Neural progenitor cell (in vitro differentiated cells): Measurements from ENCODE around the gene PDZRN4. TPM values are rescaled to one million over a fixed set of nuclear protein-coding genes. Genes with fewer than 3 reads are reported as not detected.
"Not testable (repeated sequence)": the region's sequence is repeated elsewhere in the genome, so short reads cannot be mapped to it uniquely, and the experiment has no call there.

Experiments used
- DNase-seq: peaks from one replicate; pipeline ENCODE4 v3.0.0-alpha.2; 2016; ENCODE audit warnings: low spot score
- H2AFZ ChIP-seq: fragments of 200-600 bp; sonication (generic); replicated peaks from 2 replicates; pipeline ENCODE4 v1.6.1; 2016; ENCODE audit warnings: antibody characterized with exemption
- H3F3A ChIP-seq: fragments of 200-600 bp; sonication (generic); 2 replicates; pipeline ENCODE4 v1.6.1; 2016; ENCODE audit warnings: antibody characterized with exemption, low read depth
- H3K27ac ChIP-seq: fragments of 200-600 bp; sonication (generic); 2 replicates; pipeline ENCODE4 v1.5.1; 2016; ENCODE audit warnings: mild to moderate bottlenecking
- H3K27me3 ChIP-seq: fragments of 200-600 bp; sonication (generic); 2 replicates; pipeline ENCODE4 v1.6.1; 2016; ENCODE audit warnings: mild to moderate bottlenecking, moderate library complexity
- H3K36me3 ChIP-seq: fragments of 200-600 bp; sonication (generic); 2 replicates; pipeline ENCODE4 v1.5.1; 2016
- H3K4me1 ChIP-seq: fragments of 200-600 bp; sonication (generic); 2 replicates; pipeline ENCODE4 v1.6.1; 2016; ENCODE audit warnings: mixed run types
- H3K4me2 ChIP-seq: fragments of 200-600 bp; sonication (generic); 2 replicates; pipeline ENCODE4 v1.6.1; 2016
- H3K4me3 ChIP-seq: fragments of 200-600 bp; sonication (generic); 2 replicates; pipeline ENCODE4 v1.5.1; 2016
- H3K79me2 ChIP-seq: fragments of 200-600 bp; sonication (generic); 2 replicates; pipeline ENCODE4 v1.6.1; 2016; ENCODE audit warnings: low read depth
- H3K9ac ChIP-seq: fragments of 200-600 bp; sonication (generic); 2 replicates; pipeline ENCODE4 v1.6.1; 2016
- H3K9me3 ChIP-seq: fragments of 200-600 bp; sonication (generic); 2 replicates; pipeline ENCODE4 v1.5.1; 2016; ENCODE audit warnings: low read depth
- H4K20me1 ChIP-seq: fragments of 200-600 bp; sonication (generic); 2 replicates; pipeline ENCODE4 v1.6.1; 2016; ENCODE audit warnings: low read depth
- H3K27ac Mint-ChIP-seq: 3 replicates; pipeline ENCODE4 v1.8.0; 2021; ENCODE audit warnings: mixed read lengths
- H3K27me3 Mint-ChIP-seq: 2 replicates; pipeline ENCODE4 v1.8.0; 2022; ENCODE audit warnings: low read depth, mild to moderate bottlenecking, inconsistent platforms, moderate library complexity, mixed read lengths; ENCODE audit not compliant: insufficient read depth
- H3K36me3 Mint-ChIP-seq: 3 replicates; pipeline ENCODE4 v1.8.0; 2021; ENCODE audit warnings: mixed read lengths
- H3K4me1 Mint-ChIP-seq: 3 replicates; pipeline ENCODE4 v1.8.0; 2021; ENCODE audit warnings: mixed read lengths
- H3K4me3 Mint-ChIP-seq: 3 replicates; pipeline ENCODE4 v1.8.0; 2021; ENCODE audit warnings: mild to moderate bottlenecking, moderate library complexity, mixed read lengths
- H3K9me3 Mint-ChIP-seq: 3 replicates; pipeline ENCODE4 v1.8.0; 2020; ENCODE audit warnings: mixed read lengths
- EZH2 ChIP-seq: fragments of 200-600 bp; sonication (generic); IDR thresholded peaks from 2 replicates; pipeline ENCODE4 v1.6.1; 2017; ENCODE audit warnings: antibody characterized with exemption, mild to moderate bottlenecking, moderate library complexity
- EZH2phosphoT487 ChIP-seq: fragments of 200-600 bp; sonication (generic); IDR thresholded peaks from 2 replicates; pipeline ENCODE4 v1.6.1; 2017; ENCODE audit warnings: antibody characterized with exemption
- total RNA-seq: library from RNA; depleted of rRNA; stranded (reverse); fragments of >200 nt; gene quantifications from 2 replicates; pipeline ENCODE4 v1.2.3, GENCODE V29; 2015; ENCODE audit warnings: low replicate concordance
- TF ChIP-seq, protein P1 (sequence below): fragments of 200-600 bp; sonication (generic); IDR thresholded peaks from 2 replicates; pipeline ENCODE4 v1.5.1; 2017; ENCODE audit warnings: antibody characterized with exemption, mild to moderate bottlenecking

The PDZRN4 gene
- total RNA-seq, 1 donor from 2014 or later, result 0.06 TPM

DNA sequence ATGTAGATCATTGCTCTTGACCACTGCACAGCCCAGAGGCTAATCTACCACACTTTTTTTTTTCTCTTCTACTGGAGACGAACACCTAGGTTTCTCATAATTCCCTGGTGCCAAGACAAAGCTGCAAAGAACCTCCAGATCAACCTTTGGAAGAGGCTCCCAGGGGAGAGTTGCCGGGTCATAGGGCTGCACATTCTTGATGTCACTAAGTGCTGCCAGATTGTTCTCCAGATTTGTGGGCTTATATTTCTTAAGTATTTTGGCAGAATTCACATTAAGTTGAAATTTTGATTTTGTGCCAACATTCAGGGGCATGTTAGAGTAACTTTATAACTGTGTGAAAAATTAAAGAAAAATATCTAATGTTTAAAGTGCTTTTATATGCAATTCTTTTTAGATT, 13.5 kb upstream of the PDZRN4 start:
- no peaks in the 10 kb centered on the region for H4K20me1 ChIP-seq
- Mint-ChIP-seq H3K4me1 (no peaks in the 10 kb centered on the region), H3K27me3 (no peaks in the 10 kb centered on the region), H3K27ac (no peak overlapping the region), H3K4me3 (no peak overlapping the region), H3K36me3 (no peaks in the 10 kb centered on the region), H3K9me3 (no peaks in the 10 kb centered on the region)
- H3K4me2 ChIP-seq, result no peak overlapping the region
- no peaks in the 10 kb centered on the region for H3K4me1 ChIP-seq
- no peak overlapping the region for H2AFZ ChIP-seq
- no peak overlapping the region for H3K27ac ChIP-seq
- TF ChIP-seq EZH2phosphoT487 (no peak), EZH2 (no peak)
- TF ChIP-seq, protein P1, sequence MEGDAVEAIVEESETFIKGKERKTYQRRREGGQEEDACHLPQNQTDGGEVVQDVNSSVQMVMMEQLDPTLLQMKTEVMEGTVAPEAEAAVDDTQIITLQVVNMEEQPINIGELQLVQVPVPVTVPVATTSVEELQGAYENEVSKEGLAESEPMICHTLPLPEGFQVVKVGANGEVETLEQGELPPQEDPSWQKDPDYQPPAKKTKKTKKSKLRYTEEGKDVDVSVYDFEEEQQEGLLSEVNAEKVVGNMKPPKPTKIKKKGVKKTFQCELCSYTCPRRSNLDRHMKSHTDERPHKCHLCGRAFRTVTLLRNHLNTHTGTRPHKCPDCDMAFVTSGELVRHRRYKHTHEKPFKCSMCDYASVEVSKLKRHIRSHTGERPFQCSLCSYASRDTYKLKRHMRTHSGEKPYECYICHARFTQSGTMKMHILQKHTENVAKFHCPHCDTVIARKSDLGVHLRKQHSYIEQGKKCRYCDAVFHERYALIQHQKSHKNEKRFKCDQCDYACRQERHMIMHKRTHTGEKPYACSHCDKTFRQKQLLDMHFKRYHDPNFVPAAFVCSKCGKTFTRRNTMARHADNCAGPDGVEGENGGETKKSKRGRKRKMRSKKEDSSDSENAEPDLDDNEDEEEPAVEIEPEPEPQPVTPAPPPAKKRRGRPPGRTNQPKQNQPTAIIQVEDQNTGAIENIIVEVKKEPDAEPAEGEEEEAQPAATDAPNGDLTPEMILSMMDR, result no peak
- no peak for DNase-seq
- H3K36me3 ChIP-seq, result no peaks in the 10 kb centered on the region
- H3F3A ChIP-seq, result no peaks in the 10 kb centered on the region
- no peak overlapping the region for H3K4me3 ChIP-seq
- H3K79me2 ChIP-seq, result no peaks in the 10 kb centered on the region
- H3K27me3 ChIP-seq, result no peaks in the 10 kb centered on the region
- no peak overlapping the region for H3K9ac ChIP-seq
- no peaks in the 10 kb centered on the region for H3K9me3 ChIP-seq

DNA sequence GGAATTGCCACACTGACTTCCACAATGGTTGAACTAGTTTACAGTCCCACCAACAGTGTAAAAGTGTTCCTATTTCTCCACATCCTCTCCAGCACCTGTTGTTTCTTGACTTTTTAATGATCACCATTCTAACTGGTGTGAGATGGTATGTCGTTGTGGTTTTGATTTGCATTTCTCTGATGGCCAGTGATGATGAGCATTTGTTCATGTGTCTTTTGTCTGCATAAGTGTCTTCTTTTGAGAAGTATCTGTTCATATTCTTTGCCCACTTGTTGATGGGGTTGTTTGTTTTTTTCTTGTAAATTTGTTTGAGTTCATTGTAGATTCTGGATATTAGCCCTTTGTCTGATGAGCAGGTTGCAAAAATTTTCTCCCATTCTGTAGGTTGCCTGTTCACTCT, 8.6 kb upstream of the PDZRN4 start:
- DNase-seq, H3K9me3 Mint-ChIP-seq, H3K27ac ChIP-seq, H2AFZ ChIP-seq, H3K4me3 ChIP-seq, H3K36me3 Mint-ChIP-seq, H3K27me3 Mint-ChIP-seq, H4K20me1 ChIP-seq, H3K9me3 ChIP-seq, H3K27me3 ChIP-seq, H3K27ac Mint-ChIP-seq, H3K36me3 ChIP-seq, H3K4me1 ChIP-seq, H3K4me1 Mint-ChIP-seq, H3K79me2 ChIP-seq, H3K4me3 Mint-ChIP-seq, H3K9ac ChIP-seq, H3K4me2 ChIP-seq, H3F3A ChIP-seq: not testable (repeated sequence)

DNA sequence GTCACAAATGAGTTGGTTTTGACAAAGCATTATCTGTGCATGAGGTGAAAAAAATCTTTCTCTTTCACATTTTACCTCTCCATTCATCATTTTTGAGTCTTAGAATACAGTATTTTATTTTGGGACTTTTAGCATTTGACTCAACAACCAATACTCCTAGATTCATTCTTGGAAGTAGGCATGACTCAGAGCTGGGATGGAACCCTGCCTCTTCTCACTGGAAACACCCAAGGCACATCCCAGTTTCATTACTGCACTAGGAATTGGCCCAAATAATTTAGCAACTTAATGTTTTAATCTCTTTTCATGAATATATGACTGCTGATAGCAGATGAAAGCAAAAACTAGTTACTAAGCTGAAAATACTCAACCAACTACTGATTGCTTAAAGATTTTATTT, 3.3 kb upstream of the PDZRN4 start:
- H3K9me3 ChIP-seq, result no peaks in the 10 kb centered on the region
- no peak overlapping the region for H3K27ac Mint-ChIP-seq

DNA sequence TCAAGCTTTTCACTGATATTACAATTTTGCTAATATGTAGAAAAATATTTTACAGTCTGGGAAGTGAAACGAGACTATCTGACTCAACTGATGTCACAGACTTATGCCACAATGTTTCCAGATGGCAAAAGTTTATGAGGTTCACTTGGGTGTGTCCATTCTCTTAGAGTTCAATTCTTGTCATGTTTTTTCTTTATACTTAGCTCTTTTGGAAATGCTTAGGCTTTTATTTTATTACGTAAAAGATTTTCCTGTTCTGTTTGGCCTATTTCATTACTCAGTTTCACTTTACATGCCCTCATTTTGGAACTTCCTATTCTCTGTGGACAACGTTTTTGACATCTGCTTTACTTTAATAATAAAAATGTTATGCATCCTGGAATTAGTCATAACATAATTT, 2.1 kb upstream of the PDZRN4 start:
- Histone ChIP-seq H3K4me2 (no peak overlapping the region), H3K4me3 (no peak overlapping the region), H3K79me2 (no peaks in the 10 kb centered on the region), H3K27ac (no peak overlapping the region), H3K36me3 (no peaks in the 10 kb centered on the region), H3K9me3 (no peaks in the 10 kb centered on the region), H3K9ac (no peak overlapping the region), H3F3A (peaks cover 17% of the 10 kb centered on the region), H3K27me3 (peaks cover 61% of the 10 kb centered on the region), H4K20me1 (peaks cover 8% of the 10 kb centered on the region), H2AFZ (no peak overlapping the region), H3K4me1 (peaks cover 12% of the 10 kb centered on the region)
- Mint-ChIP-seq H3K9me3 (peaks cover 4% of the 10 kb centered on the region), H3K27me3 (peaks cover 24% of the 10 kb centered on the region), H3K36me3 (no peaks in the 10 kb centered on the region), H3K4me3 (no peak overlapping the region), H3K27ac (no peak overlapping the region), H3K4me1 (peaks cover 18% of the 10 kb centered on the region)
- TF ChIP-seq, protein P1, result no peak
- TF ChIP-seq EZH2phosphoT487, result no peak
- no peak for TF ChIP-seq EZH2
- no peak for DNase-seq

More for the DNA sequence above, 3.3 kb upstream of the PDZRN4 start:
- Histone ChIP-seq H3K4me2 (no peak overlapping the region), H3K36me3 (no peaks in the 10 kb centered on the region), H4K20me1 (peaks cover 5% of the 10 kb centered on the region), H3K9ac (no peak overlapping the region), H3K27ac (no peak overlapping the region), H3K4me3 (no peak overlapping the region), H3K27me3 (peaks cover 49% of the 10 kb centered on the region), H3K4me1 (peaks cover 8% of the 10 kb centered on the region), H3F3A (peaks cover 10% of the 10 kb centered on the region), H2AFZ (no peak overlapping the region), H3K79me2 (no peaks in the 10 kb centered on the region)
- Mint-ChIP-seq H3K4me1 (peaks cover 13% of the 10 kb centered on the region), H3K36me3 (no peaks in the 10 kb centered on the region), H3K9me3 (peaks cover 4% of the 10 kb centered on the region), H3K27me3 (peaks cover 20% of the 10 kb centered on the region), H3K4me3 (no peak overlapping the region)
- TF ChIP-seq, protein P1, result no peak
- TF ChIP-seq EZH2 (no peak), EZH2phosphoT487 (no peak)
- DNase-seq, result no peak
